ENCODE data around the gene COL7A1. TPM values are rescaled to one million over a fixed set of nuclear protein-coding genes. Genes with fewer than 3 reads are reported as not detected.

Gene COL7A1
- total RNA-seq, 1 experiment from 2014 or later: 8.1 TPM

- H3K4me1 Mint-ChIP-seq: peaks cover 36% of the 10 kb centered on the region
- no peak overlapping the region; the same call in 1 of the 2 replicates for H3K27ac Mint-ChIP-seq
- CTCF ChIA-PET: interaction anchor here (0.8 to 1.6 kb wide), 3 partner anchors 72 to 128 kb away, joined by 3 to 6 read pairs (median 3); partner anchors contain the start of genes NCKIPSD and SLC26A6
- H3K27me3 Mint-ChIP-seq (ENCODE audit: low read depth): no peaks in the 10 kb centered on the region
- no peaks in the 10 kb centered on the region for H3K36me3 Mint-ChIP-seq
- no peaks in the 10 kb centered on the region for H3K9me3 Mint-ChIP-seq
- TF ChIP-seq RELA (CRISPR knock-in tag; IDR thresholded peaks at IDR 0.05; ENCODE audit: borderline replicate concordance): no peak
- TF ChIP-seq MYBL2 (CRISPR knock-in tag; IDR thresholded peaks at IDR 0.05): no peak
- TF ChIP-seq SMAD4 (CRISPR knock-in tag; IDR thresholded peaks at IDR 0.05): no peak
- TF ChIP-seq OVOL2 (CRISPR knock-in tag; IDR thresholded peaks at IDR 0.05; ENCODE audit: borderline replicate concordance): no peak
- no peak for TF ChIP-seq TCF7 (CRISPR knock-in tag; IDR thresholded peaks at IDR 0.05; ENCODE audit: low read depth)
- no peak for TF ChIP-seq ZNF232 (CRISPR knock-in tag; IDR thresholded peaks at IDR 0.05)
- TF ChIP-seq, protein P1, sequence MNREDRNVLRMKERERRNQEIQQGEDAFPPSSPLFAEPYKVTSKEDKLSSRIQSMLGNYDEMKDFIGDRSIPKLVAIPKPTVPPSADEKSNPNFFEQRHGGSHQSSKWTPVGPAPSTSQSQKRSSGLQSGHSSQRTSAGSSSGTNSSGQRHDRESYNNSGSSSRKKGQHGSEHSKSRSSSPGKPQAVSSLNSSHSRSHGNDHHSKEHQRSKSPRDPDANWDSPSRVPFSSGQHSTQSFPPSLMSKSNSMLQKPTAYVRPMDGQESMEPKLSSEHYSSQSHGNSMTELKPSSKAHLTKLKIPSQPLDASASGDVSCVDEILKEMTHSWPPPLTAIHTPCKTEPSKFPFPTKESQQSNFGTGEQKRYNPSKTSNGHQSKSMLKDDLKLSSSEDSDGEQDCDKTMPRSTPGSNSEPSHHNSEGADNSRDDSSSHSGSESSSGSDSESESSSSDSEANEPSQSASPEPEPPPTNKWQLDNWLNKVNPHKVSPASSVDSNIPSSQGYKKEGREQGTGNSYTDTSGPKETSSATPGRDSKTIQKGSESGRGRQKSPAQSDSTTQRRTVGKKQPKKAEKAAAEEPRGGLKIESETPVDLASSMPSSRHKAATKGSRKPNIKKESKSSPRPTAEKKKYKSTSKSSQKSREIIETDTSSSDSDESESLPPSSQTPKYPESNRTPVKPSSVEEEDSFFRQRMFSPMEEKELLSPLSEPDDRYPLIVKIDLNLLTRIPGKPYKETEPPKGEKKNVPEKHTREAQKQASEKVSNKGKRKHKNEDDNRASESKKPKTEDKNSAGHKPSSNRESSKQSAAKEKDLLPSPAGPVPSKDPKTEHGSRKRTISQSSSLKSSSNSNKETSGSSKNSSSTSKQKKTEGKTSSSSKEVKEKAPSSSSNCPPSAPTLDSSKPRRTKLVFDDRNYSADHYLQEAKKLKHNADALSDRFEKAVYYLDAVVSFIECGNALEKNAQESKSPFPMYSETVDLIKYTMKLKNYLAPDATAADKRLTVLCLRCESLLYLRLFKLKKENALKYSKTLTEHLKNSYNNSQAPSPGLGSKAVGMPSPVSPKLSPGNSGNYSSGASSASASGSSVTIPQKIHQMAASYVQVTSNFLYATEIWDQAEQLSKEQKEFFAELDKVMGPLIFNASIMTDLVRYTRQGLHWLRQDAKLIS (CRISPR knock-in tag; IDR thresholded peaks at IDR 0.05; ENCODE audit: borderline replicate concordance): no peak
- TF ChIP-seq SP1 (CRISPR knock-in tag; conservative IDR thresholded peaks at IDR 0.05): no peak
- DNase-seq (ENCODE audit: low spot score): no peak
- POLR2A ChIA-PET: interaction anchor here (0.6 kb wide), 1 partner anchor 91 kb away, joined by 3 read pairs; no protein-coding TSS in a partner anchor
- ATAC-seq: no peak
- H3K4me3 Mint-ChIP-seq: no peak overlapping the region
These were observed 31.1 kb downstream of the COL7A1 start for GRCh38 chr3:48564022-48564421.

DNA sequence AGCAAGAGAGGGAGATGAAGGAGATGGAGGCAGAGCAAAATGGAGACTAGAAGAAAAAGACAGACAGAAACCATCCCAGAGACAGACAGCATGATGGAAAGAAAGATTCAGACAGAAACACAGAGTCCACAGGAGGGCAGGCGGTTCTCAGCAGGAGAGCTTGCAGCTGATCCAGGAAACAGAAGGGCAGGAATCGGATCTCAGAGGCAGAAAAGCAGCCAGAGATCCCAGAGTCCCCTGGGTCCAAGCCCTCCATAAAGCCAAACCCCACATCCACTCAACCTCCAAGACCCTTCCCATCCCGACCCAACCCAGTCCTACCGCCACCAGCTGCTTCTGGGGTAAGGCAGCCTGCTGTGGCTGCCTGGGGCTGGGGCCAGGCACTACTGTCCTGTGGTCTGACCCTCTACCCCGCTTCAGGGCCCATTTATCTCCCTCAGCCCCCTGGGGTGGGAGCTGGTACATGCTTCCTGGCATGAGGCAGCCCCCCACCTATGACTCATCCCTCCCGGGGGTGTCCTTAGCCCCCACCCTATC, 31.7 kb downstream of the COL7A1 start, which contains the start of gene UCN2:
UCN2 (minus strand) TSS at position 400 of the 537 bp plus-strand sequence. CDS start 657 bp downstream, outside the sequence.
- ChIA-PET POLR2A (interaction anchor here (0.6 kb wide), 1 partner anchor 90 kb away, joined by 3 read pairs; no protein-coding TSS in a partner anchor), CTCF (interaction anchor here (0.8 to 1.6 kb wide), 3 partner anchors 72 to 128 kb away, joined by 3 to 6 read pairs (median 3); partner anchors contain the start of genes NCKIPSD and SLC26A6)
- Mint-ChIP-seq H3K27ac (peak within 1 kb of the TSS; percentile 39), H3K9me3 (no peaks in the 10 kb centered on the region), H3K4me3 (no peak within 1 kb of the TSS), H3K27me3 (ENCODE audit: low read depth) (no peaks in the 10 kb centered on the region), H3K36me3 (no peaks in the 10 kb centered on the region), H3K4me1 (peaks cover 41% of the 10 kb centered on the region)
- ATAC-seq: no peak
- no peak for DNase-seq (ENCODE audit: low spot score)
- TF ChIP-seq OVOL2 (CRISPR knock-in tag; IDR thresholded peaks at IDR 0.05; ENCODE audit: borderline replicate concordance) (no peak), SOX15 (CRISPR knock-in tag; IDR thresholded peaks at IDR 0.05) (no peak), ZNF263 (CRISPR knock-in tag; IDR thresholded peaks at IDR 0.05; ENCODE audit: low read depth) (no peak), HMGA2 (CRISPR knock-in tag; IDR thresholded peaks at IDR 0.05) (no peak), NR2C2 (CRISPR knock-in tag; IDR thresholded peaks at IDR 0.05) (no peak), SMAD4 (CRISPR knock-in tag; IDR thresholded peaks at IDR 0.05) (no peak), USF2 (CRISPR knock-in tag; IDR thresholded peaks at IDR 0.05) (no peak)
- TF ChIP-seq, protein P2, sequence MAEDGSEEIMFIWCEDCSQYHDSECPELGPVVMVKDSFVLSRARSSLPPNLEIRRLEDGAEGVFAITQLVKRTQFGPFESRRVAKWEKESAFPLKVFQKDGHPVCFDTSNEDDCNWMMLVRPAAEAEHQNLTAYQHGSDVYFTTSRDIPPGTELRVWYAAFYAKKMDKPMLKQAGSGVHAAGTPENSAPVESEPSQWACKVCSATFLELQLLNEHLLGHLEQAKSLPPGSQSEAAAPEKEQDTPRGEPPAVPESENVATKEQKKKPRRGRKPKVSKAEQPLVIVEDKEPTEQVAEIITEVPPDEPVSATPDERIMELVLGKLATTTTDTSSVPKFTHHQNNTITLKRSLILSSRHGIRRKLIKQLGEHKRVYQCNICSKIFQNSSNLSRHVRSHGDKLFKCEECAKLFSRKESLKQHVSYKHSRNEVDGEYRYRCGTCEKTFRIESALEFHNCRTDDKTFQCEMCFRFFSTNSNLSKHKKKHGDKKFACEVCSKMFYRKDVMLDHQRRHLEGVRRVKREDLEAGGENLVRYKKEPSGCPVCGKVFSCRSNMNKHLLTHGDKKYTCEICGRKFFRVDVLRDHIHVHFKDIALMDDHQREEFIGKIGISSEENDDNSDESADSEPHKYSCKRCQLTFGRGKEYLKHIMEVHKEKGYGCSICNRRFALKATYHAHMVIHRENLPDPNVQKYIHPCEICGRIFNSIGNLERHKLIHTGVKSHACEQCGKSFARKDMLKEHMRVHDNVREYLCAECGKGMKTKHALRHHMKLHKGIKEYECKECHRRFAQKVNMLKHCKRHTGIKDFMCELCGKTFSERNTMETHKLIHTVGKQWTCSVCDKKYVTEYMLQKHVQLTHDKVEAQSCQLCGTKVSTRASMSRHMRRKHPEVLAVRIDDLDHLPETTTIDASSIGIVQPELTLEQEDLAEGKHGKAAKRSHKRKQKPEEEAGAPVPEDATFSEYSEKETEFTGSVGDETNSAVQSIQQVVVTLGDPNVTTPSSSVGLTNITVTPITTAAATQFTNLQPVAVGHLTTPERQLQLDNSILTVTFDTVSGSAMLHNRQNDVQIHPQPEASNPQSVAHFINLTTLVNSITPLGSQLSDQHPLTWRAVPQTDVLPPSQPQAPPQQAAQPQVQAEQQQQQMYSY (CRISPR knock-in tag; IDR thresholded peaks at IDR 0.05): no peak
